NCI-H345 treated with DMSO at 0.1 percent for 48 hours (cell line): ENCODE measurements around the gene SDHA.
"Not testable (repeated sequence)": the region's sequence is repeated elsewhere in the genome, so short reads cannot be mapped to it uniquely, and the experiment has no call there.

Source experiments
- DNase-seq: peaks from one replicate; lab custom pipeline; 2025; ENCODE audit not compliant: unreplicated experiment; lab: John Stamatoyannopoulos, UW

SDHA gene

DNA sequence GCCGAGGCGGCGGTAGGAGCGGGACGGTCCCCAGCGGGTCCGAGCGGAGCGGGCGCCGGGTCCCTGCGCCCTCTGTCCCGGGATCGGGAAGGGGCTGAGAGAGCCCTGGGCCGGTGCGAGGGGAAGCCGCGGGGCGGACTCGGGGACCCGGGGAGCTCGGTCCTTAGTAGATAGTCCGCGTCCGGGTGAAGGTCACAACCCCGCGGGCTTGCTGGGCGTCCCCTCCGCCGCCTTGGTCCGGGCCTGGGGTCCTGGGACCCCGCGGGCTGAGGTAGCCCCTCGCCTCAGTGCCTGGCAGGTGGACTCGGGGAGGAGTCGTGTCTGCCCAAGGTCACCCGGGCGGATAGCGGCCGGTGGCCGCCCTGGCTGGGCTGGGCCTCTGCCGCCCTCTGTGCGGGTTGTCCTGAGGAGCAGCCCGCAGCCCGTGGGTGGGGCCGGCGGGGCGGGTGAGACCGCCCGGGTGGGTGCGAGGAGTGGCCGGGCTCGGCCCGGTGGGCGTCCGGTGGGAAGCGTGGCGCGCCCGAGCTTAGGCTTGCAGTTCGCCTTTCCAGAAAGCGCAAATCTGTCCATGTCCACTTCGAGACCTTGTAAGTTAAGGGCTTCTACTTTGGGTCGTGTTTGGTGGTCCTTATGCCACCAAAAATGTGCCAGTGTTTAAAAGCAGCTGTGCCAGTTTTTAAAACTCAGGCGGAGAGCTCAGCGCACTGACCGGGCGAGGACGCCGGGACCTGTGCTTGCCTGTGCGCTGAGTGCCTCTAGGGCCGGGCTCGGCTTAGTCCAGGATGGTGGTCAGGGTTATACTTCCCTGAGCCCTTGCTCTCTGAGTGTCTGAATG, 554 bp downstream of the SDHA start:
- no peak for DNase-seq

GRCh38 chr5:219460-219863, 1.3 kb downstream of the SDHA start:
- DNase-seq = no peak

GRCh38 chr5:219991-220390, 1.9 kb downstream of the SDHA start:
- DNase-seq = no peak

GRCh38 chr5:222951-223715, 5.0 kb downstream of the SDHA start:
- DNase-seq = not testable (repeated sequence)

GRCh38 chr5:223791-224190, 5.7 kb downstream of the SDHA start:
- no peak for DNase-seq

- DNase-seq = no peak
These were observed 7.2 kb downstream of the SDHA start for GRCh38 chr5:225334-225733.

DNA sequence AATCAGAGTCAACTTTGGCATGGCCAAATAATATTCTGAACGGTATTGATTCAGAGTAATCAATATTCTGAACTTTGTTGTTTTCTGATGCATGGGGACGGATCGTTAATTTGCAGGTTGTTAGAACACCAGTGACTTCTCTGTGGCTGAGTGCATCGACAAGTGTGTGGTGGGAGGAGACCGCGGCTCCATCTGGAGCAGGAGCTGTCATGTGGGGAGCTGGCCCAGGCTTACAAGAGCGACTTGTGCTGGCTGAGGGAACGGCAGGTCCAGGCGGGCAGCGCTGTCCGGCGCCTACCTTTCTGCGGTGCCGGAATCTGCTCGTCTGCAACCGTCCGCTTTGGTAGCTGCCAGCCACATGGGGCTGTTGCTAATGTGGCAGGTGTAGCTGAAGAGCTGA, 9.3 kb downstream of the SDHA start:
- DNase-seq = not testable (repeated sequence)

GRCh38 chr5:228886-229285, 10.8 kb downstream of the SDHA start:
- DNase-seq = no peak

GRCh38 chr5:230711-231110, 12.6 kb downstream of the SDHA start:
- no peak for DNase-seq

GRCh38 chr5:231661-232060, 13.5 kb downstream of the SDHA start:
- DNase-seq = no peak

DNA sequence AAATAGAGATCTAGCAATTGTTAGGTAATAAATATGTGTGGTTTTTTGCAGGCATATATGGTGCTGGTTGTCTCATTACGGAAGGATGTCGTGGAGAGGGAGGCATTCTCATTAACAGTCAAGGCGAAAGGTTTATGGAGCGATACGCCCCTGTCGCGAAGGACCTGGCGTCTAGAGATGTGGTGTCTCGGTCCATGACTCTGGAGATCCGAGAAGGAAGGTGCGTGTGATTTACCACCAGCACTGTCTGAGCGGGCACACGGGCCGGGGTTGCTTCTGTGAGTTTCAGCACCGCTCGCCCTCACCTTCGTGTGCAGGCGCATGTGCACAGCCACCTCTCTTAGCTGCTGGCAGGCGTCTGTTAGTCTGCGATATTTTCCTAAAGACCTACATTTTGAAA, 15.3 kb downstream of the SDHA start:
- DNase-seq = not testable (repeated sequence)

DNA sequence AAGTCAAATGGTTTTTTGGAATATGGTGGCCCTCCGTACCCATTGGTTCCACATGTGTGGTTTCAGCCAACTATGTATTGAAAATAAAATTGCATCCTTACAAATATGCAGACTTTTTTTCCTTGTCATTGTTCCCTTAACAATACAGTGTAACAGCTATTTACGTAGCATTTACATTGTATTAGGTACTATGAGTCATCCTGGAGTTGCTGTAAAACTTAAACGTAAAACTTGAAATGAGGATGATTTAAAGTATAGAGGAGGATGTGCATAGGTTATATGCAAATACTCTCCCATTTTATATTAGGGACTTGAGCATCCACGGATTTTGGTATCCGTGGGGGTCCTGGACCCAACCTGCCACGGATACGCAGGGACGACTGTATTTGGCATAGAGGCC, 16.3 kb downstream of the SDHA start:
- no peak for DNase-seq

DNA sequence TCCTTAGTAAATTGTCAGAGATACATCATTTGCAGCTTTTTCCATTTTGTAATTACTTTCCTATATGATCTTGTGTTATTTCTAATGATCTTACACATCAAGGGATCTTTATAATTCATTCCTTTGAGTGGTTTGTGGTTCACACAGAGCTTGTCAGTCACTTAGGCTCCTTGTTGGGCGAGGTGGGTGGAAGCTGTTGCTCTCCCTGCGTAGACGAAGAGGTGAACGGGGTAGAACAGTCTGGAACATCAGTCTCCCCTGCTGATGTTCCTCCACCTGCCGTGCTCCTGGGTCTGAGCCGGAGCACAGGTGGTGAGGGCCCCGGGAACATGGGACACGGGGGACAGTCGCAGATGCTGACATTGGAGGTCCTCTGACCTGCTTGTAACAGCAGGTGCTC, 17.4 kb downstream of the SDHA start:
- not testable (repeated sequence) for DNase-seq

GRCh38 chr5:237931-238330, 19.8 kb downstream of the SDHA start:
- not testable (repeated sequence) for DNase-seq

DNA sequence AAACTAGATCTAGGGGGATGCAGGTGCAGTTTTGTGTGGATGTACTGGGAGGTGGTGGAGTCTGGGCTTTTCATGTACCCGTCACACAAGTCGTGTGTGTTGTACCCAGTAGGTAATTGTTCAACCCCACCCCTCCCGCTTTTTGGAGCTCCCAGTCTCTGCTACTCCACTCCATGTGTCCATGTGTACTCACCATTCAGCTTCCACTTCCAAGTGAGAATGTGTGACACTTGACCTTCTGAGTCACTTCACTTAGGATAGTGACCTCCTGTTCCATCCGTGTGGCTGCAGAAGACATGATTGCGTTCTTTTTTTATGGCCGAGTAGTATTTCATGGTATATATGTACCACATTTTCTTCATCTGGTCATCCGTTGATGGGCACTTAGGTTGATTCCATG, 22.4 kb downstream of the SDHA start:
- DNase-seq = not testable (repeated sequence)

GRCh38 chr5:241045-241669, 23.0 kb downstream of the SDHA start:
- DNase-seq = not testable (repeated sequence)

DNA sequence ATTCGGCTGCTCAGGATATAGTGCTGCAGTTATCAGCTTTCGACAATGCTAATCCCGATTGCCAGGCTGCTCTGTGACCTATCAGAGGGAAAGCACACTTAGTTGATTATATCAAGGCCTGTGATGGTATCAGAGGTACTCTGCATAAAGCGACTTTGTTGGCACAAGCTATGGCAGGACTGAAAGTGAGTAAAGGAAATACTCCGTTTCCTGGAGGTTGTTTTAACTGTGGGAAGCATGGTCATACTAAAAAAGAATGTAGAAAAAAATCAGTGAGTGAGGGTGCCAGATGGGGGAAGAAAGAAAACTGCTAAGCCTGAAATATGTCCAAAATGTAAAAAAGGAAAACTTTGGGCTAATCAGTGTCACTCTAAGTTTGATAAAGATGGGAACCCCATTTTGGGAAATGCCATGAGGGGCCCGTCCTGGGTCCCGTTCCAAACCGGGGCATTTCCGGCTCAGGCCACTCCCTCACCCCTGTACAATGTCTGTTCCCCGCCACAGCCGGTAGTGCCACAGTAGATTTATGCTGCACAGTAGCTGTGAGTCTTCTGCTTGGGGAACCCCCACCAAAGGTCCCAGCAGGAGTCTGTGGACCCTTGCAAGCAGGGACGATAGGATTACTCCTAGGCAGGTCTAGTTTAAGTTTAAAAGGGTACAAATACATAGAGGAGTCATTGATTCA, 25.7 kb downstream of the SDHA start:
- not testable (repeated sequence) for DNase-seq

DNA sequence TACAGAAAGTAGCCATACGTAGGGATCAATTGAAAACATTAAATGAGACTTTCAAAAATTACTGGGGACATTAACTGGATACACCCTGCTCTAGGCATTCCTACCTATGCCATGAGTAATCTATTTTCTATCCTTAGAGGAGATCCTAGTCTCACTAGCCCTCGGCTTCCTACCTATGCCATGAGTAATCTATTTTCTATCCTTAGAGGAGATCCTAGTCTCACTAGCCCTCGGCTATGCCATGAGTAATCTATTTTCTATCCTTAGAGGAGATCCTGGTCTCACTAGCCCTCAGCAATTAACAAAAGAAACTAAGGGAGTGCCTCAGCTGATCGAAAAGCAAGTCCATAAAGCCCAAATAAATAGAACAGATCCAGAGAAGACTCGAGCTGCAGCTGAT, 27.6 kb downstream of the SDHA start:
- DNase-seq = not testable (repeated sequence)

- not testable (repeated sequence) for DNase-seq
These were observed 32.3 kb downstream of the SDHA start for GRCh38 chr5:250396-250795.

GRCh38 chr5:251016-251415, 32.9 kb downstream of the SDHA start:
- DNase-seq = not testable (repeated sequence)

DNA sequence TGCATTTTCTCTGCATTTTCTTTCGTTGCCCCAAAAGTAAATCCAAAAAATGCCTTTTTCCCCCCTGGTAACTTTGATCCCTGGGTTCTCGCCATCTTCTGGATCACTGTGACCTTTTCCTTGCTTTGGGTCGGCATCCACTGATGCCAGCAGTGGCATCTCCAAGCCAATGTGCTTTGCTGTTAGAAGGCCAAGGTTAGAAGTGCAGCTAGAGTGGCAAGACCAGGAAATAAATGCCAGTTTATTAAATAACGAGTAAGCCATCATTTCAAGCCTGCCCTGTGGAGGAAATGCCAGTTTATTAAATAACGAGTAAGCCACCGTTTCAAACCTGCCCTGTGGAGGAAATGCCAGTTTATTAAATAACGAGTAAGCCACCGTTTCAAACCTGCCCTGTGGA, 33.4 kb downstream of the SDHA start:
- not testable (repeated sequence) for DNase-seq
